ENCODE measurements around the gene ADH1A.
"Not testable (repeated sequence)": the region's sequence is repeated elsewhere in the genome, so short reads cannot be mapped to it uniquely, and the experiment has no call there.

Gene ADH1A

DNA sequence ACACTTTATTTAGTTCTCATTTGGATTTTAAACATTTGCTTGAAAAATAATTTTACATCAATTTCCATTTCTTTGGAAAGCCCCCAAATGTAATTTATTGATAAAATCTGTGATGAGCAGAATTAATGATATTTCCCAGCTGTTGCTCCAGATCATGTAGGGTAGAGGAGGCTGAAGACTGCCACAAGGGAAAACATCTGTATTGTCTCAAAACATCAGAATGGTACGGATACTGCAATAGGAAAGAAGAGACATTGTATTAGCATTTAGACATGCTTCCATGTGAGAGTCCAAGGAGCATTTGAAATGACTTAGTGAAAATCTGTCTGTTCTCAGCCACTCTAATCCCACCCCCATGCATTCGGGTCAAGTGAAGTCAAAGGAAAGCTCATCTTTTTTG lies 14.4 kb downstream of the ADH1A start:
- DNase-seq = no peak

DNA sequence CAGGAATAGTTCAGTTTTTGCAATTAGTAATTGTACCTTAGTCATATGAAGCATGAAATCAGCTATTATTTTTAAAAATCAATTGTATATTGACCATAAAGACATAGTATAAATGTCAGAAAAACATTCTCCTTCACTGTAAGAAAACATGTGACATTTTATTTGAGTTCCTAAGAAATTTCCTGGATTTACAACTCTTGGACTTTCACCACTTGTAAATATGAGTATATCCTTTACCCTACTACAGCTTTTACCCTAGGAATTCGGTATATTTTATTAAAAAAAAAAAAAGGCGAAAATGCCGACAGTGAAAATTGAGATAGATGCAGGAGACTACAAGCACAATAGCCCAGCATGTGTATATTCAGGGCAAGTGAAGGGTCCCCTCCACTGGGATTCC lies 14.9 kb downstream of the ADH1A start:
- no peak for DNase-seq

DNA sequence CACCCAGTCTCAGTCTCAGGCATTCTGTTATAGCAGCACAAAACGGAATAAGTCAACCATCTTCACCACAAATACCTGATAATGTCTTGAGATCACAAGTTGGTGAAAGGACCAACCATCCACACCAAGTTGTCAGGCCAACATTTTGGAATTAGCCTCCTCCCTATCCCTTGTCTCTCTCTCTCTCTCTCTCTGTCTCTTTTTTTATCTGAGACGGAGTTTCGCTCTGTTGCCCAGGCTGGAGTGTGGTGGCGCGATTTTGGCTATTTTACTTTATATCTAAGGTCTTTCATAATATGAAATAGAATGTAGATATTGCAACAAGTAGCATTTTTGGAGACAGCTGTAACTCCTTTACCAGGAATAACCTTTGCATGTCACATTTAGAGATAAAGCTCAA lies 15.7 kb downstream of the ADH1A start:
- no peak for DNase-seq

DNA sequence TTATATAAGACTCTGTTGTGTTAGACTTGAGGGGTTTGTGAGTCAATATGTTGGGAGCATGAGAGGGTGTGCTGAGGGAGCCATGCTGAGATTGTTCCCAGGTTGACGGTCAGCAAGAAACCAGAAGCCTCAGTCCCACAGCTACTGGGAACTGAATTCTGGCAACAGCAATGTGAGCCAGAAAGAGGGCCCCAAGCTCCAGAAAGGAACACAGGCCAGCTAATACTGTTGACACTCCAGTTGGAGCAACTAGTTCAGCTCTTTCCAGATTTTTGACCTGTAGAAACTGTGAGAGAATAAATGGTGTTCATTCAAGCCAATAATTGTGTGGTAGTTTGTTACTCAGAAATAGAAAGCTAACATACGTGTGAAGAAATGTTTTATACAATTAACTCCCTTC lies 17.1 kb downstream of the ADH1A start:
- DNase-seq = no peak

DNA sequence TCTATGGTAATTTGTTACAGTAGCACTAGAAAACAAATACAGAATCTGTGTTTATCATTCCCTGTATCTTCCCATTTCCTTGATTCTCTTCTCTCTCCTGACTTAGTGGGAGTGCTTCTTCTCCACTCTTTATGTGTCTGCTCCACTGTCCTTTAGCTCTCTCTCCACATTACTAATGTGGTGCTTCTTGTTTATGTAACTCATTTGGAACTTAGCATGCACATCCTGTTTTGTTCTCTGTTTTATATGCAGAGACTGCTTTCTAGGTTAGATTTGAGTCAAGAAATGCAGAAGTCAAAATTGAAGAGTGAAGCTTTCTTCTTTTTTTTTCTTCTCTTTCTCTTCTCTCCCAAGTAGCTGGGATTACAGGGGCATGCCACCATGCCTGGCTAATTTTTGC lies 25.9 kb downstream of the ADH1A start:
- DNase-seq = no peak

DNA sequence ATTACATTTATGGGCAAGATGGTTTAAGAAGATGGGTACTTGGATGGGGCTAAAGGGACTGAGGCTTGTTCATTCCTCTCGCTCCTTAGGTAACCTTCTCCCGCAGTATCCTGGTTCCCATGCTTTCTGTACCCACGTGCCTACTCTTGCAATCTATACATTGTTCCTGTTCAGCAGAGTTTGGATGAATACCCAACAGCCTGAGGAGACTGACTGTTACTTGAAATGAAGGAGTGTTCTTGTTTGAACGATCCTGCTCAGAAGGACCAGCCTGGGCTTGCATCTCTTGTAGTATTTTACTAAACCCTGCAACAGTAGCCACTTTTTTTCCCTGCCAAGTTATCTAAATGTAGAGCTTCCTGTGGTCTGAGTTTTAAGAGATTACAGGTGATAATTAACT lies 38.0 kb downstream of the ADH1A start:
- no peak for DNase-seq

DNA sequence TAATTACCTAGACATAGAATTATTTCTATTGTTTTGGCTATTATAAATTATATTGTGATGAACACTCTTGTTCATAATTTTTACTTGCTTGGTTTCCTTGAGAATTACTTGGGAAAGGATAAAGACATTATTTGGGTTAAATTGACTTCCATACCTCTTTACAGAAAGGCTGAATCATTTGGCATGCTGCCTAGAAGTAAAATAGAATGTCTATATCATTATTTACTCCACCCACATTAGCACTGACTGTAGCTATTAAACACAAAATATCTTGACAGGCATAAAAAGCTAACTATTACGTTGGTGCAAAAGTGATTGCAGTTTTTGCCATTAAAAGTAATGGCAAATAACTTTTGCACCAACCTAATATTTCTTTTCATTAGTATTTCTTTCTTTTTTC lies 42.1 kb downstream of the ADH1A start:
- no peak for DNase-seq

DNA sequence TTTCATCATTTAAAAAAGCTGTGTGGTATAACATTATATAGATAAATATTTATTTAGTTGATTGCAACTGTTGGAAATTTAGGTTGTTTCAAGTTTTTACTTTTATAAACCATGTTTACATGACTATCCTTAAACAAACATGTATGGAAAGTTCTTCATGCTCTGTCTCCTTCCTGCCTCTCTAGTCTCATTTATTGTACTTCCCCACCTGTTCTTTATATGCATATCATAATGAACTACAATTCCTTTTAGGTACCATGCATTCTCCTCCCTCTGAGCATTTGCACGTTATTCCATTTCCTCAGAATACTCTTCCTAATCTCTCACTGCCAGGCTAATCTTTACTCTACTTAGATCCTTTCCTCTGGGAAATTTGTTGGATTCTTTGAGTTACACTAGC lies 54.8 kb downstream of the ADH1A start:
- DNase-seq = no peak

DNA sequence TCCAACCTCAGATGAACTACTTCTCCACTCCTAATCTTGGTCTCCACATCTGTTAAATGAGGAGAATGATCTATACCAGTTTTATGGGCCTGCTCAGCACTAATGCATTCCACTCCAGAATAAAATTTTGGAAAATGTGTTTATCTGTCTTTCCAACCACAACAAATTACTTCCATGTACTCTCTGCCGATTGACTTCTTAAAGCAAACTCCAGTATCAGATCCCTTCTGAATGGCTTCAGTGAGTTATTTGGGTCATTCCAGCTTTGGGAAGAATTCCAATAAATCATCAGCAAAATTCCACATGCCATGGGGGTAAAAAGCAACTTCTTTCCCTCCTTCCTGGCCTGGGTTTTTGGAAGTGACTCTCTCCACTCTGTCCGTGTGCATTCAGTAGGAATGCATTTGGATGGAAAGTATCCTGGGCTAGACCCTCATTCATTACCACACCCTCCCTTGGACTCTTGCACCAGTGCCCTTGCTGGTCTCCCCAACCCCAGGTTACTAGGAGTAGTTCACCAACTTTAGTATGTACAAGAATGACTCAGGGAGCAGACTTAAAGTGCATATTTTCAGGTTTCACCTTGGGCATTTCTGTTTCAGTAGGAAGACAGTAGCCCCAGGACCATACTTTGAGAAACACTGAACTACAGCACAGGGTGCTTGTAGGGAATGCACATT lies 56.3 kb downstream of the ADH1A start:
- no peak for DNase-seq

DNA sequence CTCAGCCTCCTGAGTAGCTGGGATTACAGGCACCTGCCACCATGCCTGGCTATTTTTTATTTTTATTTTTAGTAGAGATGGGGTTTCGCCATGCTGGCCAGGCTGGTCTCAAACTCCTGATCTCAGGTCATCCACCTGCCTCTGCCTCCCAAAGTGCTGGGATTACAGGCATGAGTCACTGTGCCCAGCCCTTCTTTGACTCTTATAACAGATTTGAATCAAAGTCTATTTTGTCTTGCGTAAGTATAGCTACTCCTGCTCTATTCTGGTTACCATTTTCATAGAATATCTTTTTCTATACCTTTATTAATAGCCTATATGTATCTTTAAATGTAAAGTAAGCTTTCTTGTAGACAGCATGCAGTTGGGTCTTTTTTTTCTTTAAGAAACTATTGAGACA lies 57.4 kb downstream of the ADH1A start:
- DNase-seq = not testable (repeated sequence)

DNA sequence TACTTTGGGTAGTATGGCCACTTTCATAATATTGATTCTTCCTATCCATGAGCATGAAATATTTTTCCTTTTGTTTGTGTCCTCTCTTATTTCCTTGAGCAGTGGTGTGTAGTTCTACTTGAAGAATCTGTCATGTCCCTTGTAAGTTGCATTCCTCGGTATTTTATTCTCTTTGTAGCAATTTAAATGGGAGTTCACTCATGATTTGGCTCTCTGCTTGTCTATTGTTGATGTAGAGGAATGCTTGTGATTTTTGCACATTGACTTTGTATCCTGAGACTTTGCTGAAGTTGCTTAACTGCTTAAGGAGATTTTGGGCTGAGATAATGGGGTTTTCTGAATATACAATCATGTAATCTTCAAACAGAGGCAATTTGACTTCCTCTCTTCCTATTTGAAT lies 62.1 kb downstream of the ADH1A start:
- not testable (repeated sequence) for DNase-seq

DNA sequence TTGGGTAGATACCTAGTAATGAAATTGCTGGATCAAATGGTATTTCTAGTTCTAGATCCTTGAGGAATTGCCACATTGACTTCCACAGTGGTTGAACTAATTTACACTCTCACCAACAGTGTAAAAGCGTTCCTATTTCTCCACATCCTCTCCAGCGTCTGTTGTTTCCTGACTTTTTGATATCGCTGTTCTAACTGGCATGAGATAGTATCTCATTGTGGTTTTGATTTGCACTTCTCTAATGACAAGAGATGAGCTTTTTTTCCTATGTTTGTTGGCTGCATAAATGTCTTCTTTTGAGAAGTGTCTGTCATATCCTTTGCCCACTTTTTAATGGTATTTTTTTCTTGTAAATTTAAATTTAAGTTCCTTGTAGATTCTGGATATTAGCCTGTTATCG lies 63.1 kb downstream of the ADH1A start:
- DNase-seq = not testable (repeated sequence)

All from NCI-H510A (cell line).